Neuronal stem cell (in vitro differentiated cells): ENCODE data around the gene LCAT.

Source experiments
- DNase-seq: peaks from one replicate; pipeline ENCODE4 v3.0.0-alpha.2; 2013; ENCODE audit warnings: low spot score
- H2AFZ ChIP-seq: one replicate; pipeline ENCODE4 v1.6.1; 2013; ENCODE audit warnings: mild to moderate bottlenecking, low read length, inconsistent platforms
- H2AK5ac ChIP-seq: 2 replicates; pipeline ENCODE4 v1.6.1; 2013; ENCODE audit warnings: low read depth, mild to moderate bottlenecking, inconsistent platforms, low read length, moderate library complexity, mixed read lengths
- H2BK120ac ChIP-seq: 2 replicates; pipeline ENCODE4 v1.6.1; 2013; ENCODE audit warnings: low read depth, mild to moderate bottlenecking, inconsistent platforms, low read length, moderate library complexity, mixed read lengths
- H2BK12ac ChIP-seq: one replicate; pipeline ENCODE4 v1.6.1; 2013; ENCODE audit warnings: low read length, inconsistent platforms
- H2BK15ac ChIP-seq: 2 replicates; pipeline ENCODE4 v1.6.1; 2013; ENCODE audit warnings: mild to moderate bottlenecking, low read length, inconsistent platforms, mixed read lengths
- H2BK5ac ChIP-seq: one replicate; pipeline ENCODE4 v1.6.1; 2013; ENCODE audit warnings: inconsistent platforms, mild to moderate bottlenecking, low read length, moderate library complexity
- H3K14ac ChIP-seq: one replicate; pipeline ENCODE4 v1.6.1; 2013; ENCODE audit warnings: low read length, inconsistent platforms
- H3K18ac ChIP-seq: 2 replicates; pipeline ENCODE4 v1.6.1; 2013; ENCODE audit warnings: low read length, inconsistent platforms
- H3K23ac ChIP-seq: 2 replicates; pipeline ENCODE4 v1.6.1; 2013; ENCODE audit warnings: low read depth, mild to moderate bottlenecking, mixed read lengths, low read length, inconsistent platforms; ENCODE audit not compliant: poor library complexity
- H3K27ac ChIP-seq: replicated peaks from 3 replicates; pipeline ENCODE4 v1.5.1; 2013; ENCODE audit warnings: low read length, inconsistent platforms
- H3K27me3 ChIP-seq, 3 experiments: 2 replicates each; pipeline ENCODE4 v1.6.1; 2013; ENCODE audit warnings: low read length in 3 of 3, mild to moderate bottlenecking in 2 of 3, inconsistent platforms in 1 of 3, low read depth in 1 of 3, mixed read lengths in 1 of 3, moderate library complexity in 1 of 3; ENCODE audit not compliant: control insufficient read depth in 3 of 3, insufficient read depth in 3 of 3
- H3K36me3 ChIP-seq, 2 donors: replicated peaks in 1 of 2; 2 replicates each; pipeline ENCODE4 v1.6.1; 2013; ENCODE audit warnings: low read length in 2 of 2; ENCODE audit not compliant: control insufficient read depth in 2 of 2, insufficient read depth in 2 of 2
- H3K4ac ChIP-seq: 2 replicates; pipeline ENCODE4 v1.6.1; 2013; ENCODE audit warnings: inconsistent platforms, mild to moderate bottlenecking, low read length, moderate library complexity
- H3K4me1 ChIP-seq, 2 donors: 1 replicate in 1 of 2; 2 replicates in 1 of 2; pipeline ENCODE4 v1.6.1; 2013; ENCODE audit warnings: low read length in 2 of 2, low read depth in 1 of 2; ENCODE audit not compliant: control insufficient read depth in 2 of 2, insufficient read depth in 1 of 2
- H3K4me2 ChIP-seq: one replicate; pipeline ENCODE4 v1.6.1; 2013; ENCODE audit warnings: mild to moderate bottlenecking, low read length, inconsistent platforms; ENCODE audit not compliant: insufficient read depth, poor library complexity, severe bottlenecking
- H3K4me3 ChIP-seq, 2 donors: 2 replicates each; pipeline ENCODE4 v1.5.1; 2013; ENCODE audit warnings: low read length in 2 of 2, mild to moderate bottlenecking in 2 of 2, inconsistent platforms in 1 of 2, moderate library complexity in 1 of 2
- H3K79me1 ChIP-seq: one replicate; pipeline ENCODE4 v1.6.1; 2013; ENCODE audit warnings: low read depth, mild to moderate bottlenecking, inconsistent platforms, low read length, moderate library complexity
- H3K9ac ChIP-seq: one replicate; pipeline ENCODE4 v1.6.1; 2013; ENCODE audit warnings: mild to moderate bottlenecking, low read depth, low read length, inconsistent platforms; ENCODE audit not compliant: poor library complexity
- H3K9me3 ChIP-seq, 2 donors: replicated peaks in 1 of 2; 2 replicates each; pipeline versions ENCODE3 to v1.6.1; 2013; ENCODE audit warnings: low read length in 2 of 2, mild to moderate bottlenecking in 2 of 2, inconsistent platforms in 1 of 2, low read depth in 1 of 2, mixed read lengths in 1 of 2, moderate library complexity in 1 of 2; ENCODE audit not compliant: control insufficient read depth in 2 of 2, insufficient read depth in 1 of 2
- H4K8ac ChIP-seq: one replicate; pipeline ENCODE4 v1.6.1; 2013; ENCODE audit warnings: low read depth, mild to moderate bottlenecking, inconsistent platforms, low read length, moderate library complexity
- H4K91ac ChIP-seq: one replicate; pipeline ENCODE4 v1.6.1; 2013; ENCODE audit warnings: low read length, low read depth, mild to moderate bottlenecking, inconsistent platforms; ENCODE audit not compliant: poor library complexity
- WGBS, 2 donors: extraction: QIAGEN DNeasy Blood & Tissue Kit; methylation state at CpG; one replicate each; pipeline ENCODE4 v1.1.7; 2013; ENCODE audit warnings: missing lambda C conversion rate in 2 of 2, mixed read lengths in 1 of 2; ENCODE audit not compliant: insufficient read length in 2 of 2, insufficient replicate concordance in 1 of 2; ENCODE audit errors: extremely low coverage in 2 of 2; 5-methylcytosine and 5-hydroxymethylcytosine counted together

The LCAT gene

GRCh38 chr16:67930678-67931211 is 13.2 kb downstream of the LCAT start:
- no peak overlapping the region for H2BK12ac ChIP-seq

GRCh38 chr16:67930191-67930590 is 13.7 kb downstream of the LCAT start:
- Histone ChIP-seq H3K4ac (no peak overlapping the region), H2BK15ac (no peak overlapping the region), H4K8ac (no peak overlapping the region), H3K9me3 (peaks cover 0 to 2% of the 10 kb centered on the region in 2 donors), H3K14ac (no peak overlapping the region), H3K9ac (no peak overlapping the region), H3K18ac (no peak overlapping the region), H3K4me2 (no peak overlapping the region), H2BK12ac (no peak overlapping the region), H3K27ac (no peak overlapping the region), H3K4me3 (no peak overlapping the region), H2AFZ (no peak overlapping the region), H3K4me1 (peaks cover 3 to 7% of the 10 kb centered on the region in 2 donors), H3K27me3 (peaks cover 0 to 4% (median 0%) of the 10 kb centered on the region in 3 experiments), H2AK5ac (no peak overlapping the region), H3K79me1 (no peaks in the 10 kb centered on the region), H2BK5ac (no peak overlapping the region), H2BK120ac (no peak overlapping the region), H3K36me3 (peaks cover 15 to 60% of the 10 kb centered on the region in 2 donors), H4K91ac (no peak overlapping the region), H3K23ac (peak overlapping the region; percentile 52)
- WGBS, 2 donors = no CpG with 5 or more reads among the region's 14 CpGs
- no peak for DNase-seq

More at GRCh38 chr16:67930678-67931211, 13.2 kb downstream of the LCAT start:
- H2BK15ac ChIP-seq = no peak overlapping the region
- peaks cover 15 to 60% of the 10 kb centered on the region in 2 donors for H3K36me3 ChIP-seq
- no peak overlapping the region for H2BK5ac ChIP-seq
- H3K14ac ChIP-seq = no peak overlapping the region
- no peak overlapping the region for H3K18ac ChIP-seq
- H4K8ac ChIP-seq = no peak overlapping the region
- no peak overlapping the region for H3K9ac ChIP-seq
- no peak overlapping the region for H3K27ac ChIP-seq
- no peak overlapping the region for H4K91ac ChIP-seq
- H3K79me1 ChIP-seq = no peaks in the 10 kb centered on the region
- H3K4ac ChIP-seq = no peak overlapping the region
- no peak overlapping the region for H2AK5ac ChIP-seq
- no peak overlapping the region for H2AFZ ChIP-seq
- H3K4me3 ChIP-seq = peak overlapping the region in 1 of 2 donors; percentile 61
- H3K23ac ChIP-seq = peak overlapping the region; percentile 52
- H2BK120ac ChIP-seq = no peak overlapping the region
- H3K4me2 ChIP-seq = no peak overlapping the region
- H3K9me3 ChIP-seq = peaks cover 0 to 2% of the 10 kb centered on the region in 2 donors
- no CpG with 5 or more reads among the region's 17 CpGs for WGBS, 2 donors
- DNase-seq = no peak
- H3K4me1 ChIP-seq = peaks cover 3 to 10% of the 10 kb centered on the region in 2 donors
- H3K27me3 ChIP-seq = peaks cover 0 to 4% (median 0%) of the 10 kb centered on the region in 3 experiments

GRCh38 chr16:67928561-67929364 is 15.2 kb downstream of the LCAT start:
- Histone ChIP-seq H3K23ac (no peak overlapping the region), H3K4me1 (no peaks in the 10 kb centered on the region), H4K8ac (no peak overlapping the region), H2BK120ac (no peak overlapping the region), H3K9me3 (peaks cover 0 to 2% of the 10 kb centered on the region in 2 donors), H2BK12ac (no peak overlapping the region), H3K27ac (no peak overlapping the region), H3K4ac (no peak overlapping the region), H2BK15ac (no peak overlapping the region), H3K9ac (no peak overlapping the region), H3K36me3 (peaks cover 15 to 68% of the 10 kb centered on the region in 2 donors), H2AK5ac (no peak overlapping the region), H3K14ac (no peak overlapping the region), H3K27me3 (no peaks in the 10 kb centered on the region), H3K18ac (no peak overlapping the region), H2BK5ac (no peak overlapping the region), H3K4me2 (no peak overlapping the region), H2AFZ (no peak overlapping the region), H3K79me1 (no peaks in the 10 kb centered on the region), H3K4me3 (peak overlapping the region in 1 of 2 donors; percentile 32), H4K91ac (no peak overlapping the region)
- peak; percentile 48 for DNase-seq
- no CpG with 5 or more reads among the region's 16 CpGs for whole genome bisulfite sequencing, 2 donors

GRCh38 chr16:67928147-67928546 is 15.8 kb downstream of the LCAT start:
- peaks cover 0 to 2% of the 10 kb centered on the region in 2 donors for H3K9me3 ChIP-seq
- no peak overlapping the region for H2AK5ac ChIP-seq
- H3K23ac ChIP-seq = no peak overlapping the region
- H2BK5ac ChIP-seq = no peak overlapping the region
- H3K4me1 ChIP-seq = no peaks in the 10 kb centered on the region
- H3K36me3 ChIP-seq = peaks cover 17 to 71% of the 10 kb centered on the region in 2 donors
- no peak overlapping the region for H3K18ac ChIP-seq
- peaks cover 3% of the 10 kb centered on the region for H3K79me1 ChIP-seq
- H2AFZ ChIP-seq = no peak overlapping the region
- H4K8ac ChIP-seq = no peak overlapping the region
- H3K4ac ChIP-seq = no peak overlapping the region
- no CpG with 5 or more reads among the region's 7 CpGs for WGBS, 2 donors
- no peak overlapping the region for H2BK15ac ChIP-seq
- no peak overlapping the region for H2BK120ac ChIP-seq
- no peak for DNase-seq
- no peak overlapping the region for H3K14ac ChIP-seq
- H3K4me3 ChIP-seq = no peak overlapping the region
- no peak overlapping the region for H2BK12ac ChIP-seq
- H3K4me2 ChIP-seq = no peak overlapping the region
- H3K27me3 ChIP-seq = no peaks in the 10 kb centered on the region
- no peak overlapping the region for H3K9ac ChIP-seq
- H3K27ac ChIP-seq = no peak overlapping the region
- no peak overlapping the region for H4K91ac ChIP-seq
